Ascending aorta (tissue), 2 donors: Measurements from ENCODE around the gene CRYBA2. TPM values are rescaled to one million over a fixed set of nuclear protein-coding genes. Genes with fewer than 3 reads are reported as not detected.

Source experiments
- DNase-seq, 2 donors: peaks; one replicate each; pipeline ENCODE4 v3.0.0-alpha.2; 2019; ENCODE audit warnings: low spot score in 2 of 2
- H3K27ac ChIP-seq, 2 donors: fragments of 200-600 bp; sonication (generic); one replicate each; pipeline ENCODE4 v1.5.1; 2016 to 2017; ENCODE audit warnings: mild to moderate bottlenecking in 1 of 2
- H3K27me3 ChIP-seq: fragments of 200-600 bp; sonication (generic); one replicate; pipeline ENCODE4 v1.5.1; 2017
- H3K36me3 ChIP-seq, 2 donors: fragments of 200-600 bp; sonication (generic); one replicate each; pipeline ENCODE4 v1.5.1; 2016
- H3K4me1 ChIP-seq, 2 donors: fragments of 200-600 bp; sonication (generic); one replicate each; pipeline ENCODE4 v1.5.1; 2016 to 2017; ENCODE audit warnings: mild to moderate bottlenecking in 1 of 2
- H3K4me3 ChIP-seq, 2 donors: fragments of 200-600 bp; sonication (generic); one replicate each; pipeline ENCODE4 v1.5.1; 2016 to 2017; ENCODE audit warnings: mild to moderate bottlenecking in 1 of 2
- H3K9me3 ChIP-seq, 2 donors: fragments of 200-600 bp; sonication (generic); one replicate each; pipeline ENCODE4 v1.5.1; 2016
- CTCF ChIP-seq, 3 experiments: fragments of 200-600 bp in 2 of 3; fragments of 450-650 bp in 1 of 3; sonication (generic) in 2 of 3; IDR thresholded peaks; one replicate each; pipeline ENCODE4 v1.5.1; 2016 to 2019; ENCODE audit warnings: antibody characterized with exemption in 3 of 3, mild to moderate bottlenecking in 1 of 3, moderate library complexity in 1 of 3
- intact Hi-C: fragments of 100-400 bp; cut with DNase I; formaldehyde crosslinking; loops from one replicate; pipeline ENCODE4 v1.15.1; 2023
- total RNA-seq: library from RNA; depleted of rRNA; stranded (reverse); fragments of >200 nt; gene quantifications from one replicate; pipeline ENCODE4 v1.1.0, GENCODE V29; 2016

CRYBA2 gene
- total RNA-seq, 1 donor from 2014 or later = not detected

GRCh38 chr2:219030177-219030940, 37.1 kb upstream of the CRYBA2 start:
- Histone ChIP-seq H3K4me1 (no peaks in the 10 kb centered on the region), H3K27me3 (no peaks in the 10 kb centered on the region), H3K4me3 (no peak overlapping the region), H3K9me3 (no peaks in the 10 kb centered on the region), H3K27ac (no peak overlapping the region), H3K36me3 (no peaks in the 10 kb centered on the region)
- no peak for TF ChIP-seq CTCF (IDR thresholded peaks at IDR 0.05)
- intact Hi-C loops = loop anchor here (1.0 kb wide), 1 partner anchor 123 kb away; no protein-coding TSS in a partner anchor
- no peak for DNase-seq

GRCh38 chr2:219029829-219030165, 36.6 kb upstream of the CRYBA2 start:
- no peaks in the 10 kb centered on the region for H3K4me1 ChIP-seq
- TF ChIP-seq CTCF (IDR thresholded peaks at IDR 0.05) = peak; percentile 85 to 96 (median 96)
- H3K9me3 ChIP-seq = no peaks in the 10 kb centered on the region
- H3K36me3 ChIP-seq = no peaks in the 10 kb centered on the region
- DNase-seq = peak in 1 of 2 donors; percentile 84
- intact Hi-C loops = loop anchor here (1.0 kb wide), 1 partner anchor 124 kb away; no protein-coding TSS in a partner anchor
- H3K27me3 ChIP-seq = no peaks in the 10 kb centered on the region
- no peak overlapping the region for H3K27ac ChIP-seq
- H3K4me3 ChIP-seq = no peak overlapping the region

DNA sequence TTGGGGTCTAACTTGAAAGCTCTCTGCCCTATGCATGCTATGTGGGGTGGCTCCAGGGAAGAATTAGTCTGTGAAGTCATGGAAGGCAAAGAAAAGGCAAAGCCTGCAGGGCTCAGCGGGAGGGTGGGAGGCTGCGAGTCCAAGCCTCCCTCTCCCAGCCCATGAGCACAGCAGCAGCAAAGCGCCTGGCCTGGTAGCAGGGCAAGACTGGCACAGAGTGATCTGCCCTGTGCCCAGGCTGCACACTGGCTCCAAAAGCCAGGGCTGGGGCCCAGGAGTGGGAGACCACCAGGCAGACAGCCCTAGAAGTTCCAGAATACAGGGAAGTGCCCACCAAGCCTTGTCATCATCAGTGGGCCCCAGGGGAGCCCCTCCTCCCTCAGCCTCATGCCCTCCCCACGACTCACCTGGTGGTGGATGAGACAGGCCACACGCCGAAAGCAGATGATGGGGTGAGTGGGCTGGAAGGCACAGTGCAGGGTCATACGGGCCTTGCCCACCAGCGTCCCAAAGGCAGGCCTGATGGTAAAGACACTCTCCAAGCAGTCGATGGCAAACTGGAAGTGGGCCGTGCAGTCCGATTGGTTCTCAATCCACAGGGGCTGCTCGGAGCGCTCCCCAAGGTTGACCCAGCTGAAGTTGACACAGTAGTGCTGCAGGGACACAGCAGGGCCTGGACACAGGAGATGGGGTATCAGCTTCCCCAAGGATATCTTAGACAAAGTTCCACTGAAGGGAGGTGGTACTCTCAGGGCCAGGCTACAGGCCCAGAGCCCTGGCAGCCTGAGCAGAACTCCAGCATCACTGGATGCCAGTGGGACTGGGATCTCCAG, 36.0 kb upstream of the CRYBA2 start:
- Histone ChIP-seq H3K9me3 (no peaks in the 10 kb centered on the region), H3K4me3 (no peak overlapping the region), H3K36me3 (no peaks in the 10 kb centered on the region), H3K27me3 (no peaks in the 10 kb centered on the region), H3K4me1 (no peaks in the 10 kb centered on the region), H3K27ac (no peak overlapping the region)
- TF ChIP-seq CTCF (IDR thresholded peaks at IDR 0.05) = no peak
- intact Hi-C loops = no loop called here
- DNase-seq = no peak

DNA sequence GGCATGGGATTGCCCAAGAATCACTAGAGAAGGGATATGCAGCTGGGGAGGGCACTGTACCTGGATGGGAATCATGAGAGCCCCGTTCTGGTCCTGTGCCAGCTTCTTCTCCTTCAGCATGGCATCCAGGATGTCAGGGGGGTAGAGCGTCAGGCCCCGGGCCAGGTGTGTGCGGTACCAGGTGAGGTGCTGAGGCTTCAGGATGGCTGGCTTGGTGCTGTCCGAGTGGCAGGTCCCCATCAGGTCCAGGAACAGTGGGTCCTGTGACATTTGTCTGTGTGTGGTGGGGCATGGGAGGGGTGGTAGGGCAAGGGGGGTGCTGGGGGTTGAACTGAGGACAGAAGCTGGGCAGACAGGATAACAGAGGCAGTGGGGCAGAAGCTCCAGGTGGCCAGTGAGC, 34.9 kb upstream of the CRYBA2 start:
- DNase-seq = no peak
- no peak for TF ChIP-seq CTCF (IDR thresholded peaks at IDR 0.05)
- no peak overlapping the region for H3K4me3 ChIP-seq
- H3K27me3 ChIP-seq = no peaks in the 10 kb centered on the region
- no peaks in the 10 kb centered on the region for H3K9me3 ChIP-seq
- H3K36me3 ChIP-seq = no peaks in the 10 kb centered on the region
- intact Hi-C loops = no loop called here
- H3K4me1 ChIP-seq = no peaks in the 10 kb centered on the region
- H3K27ac ChIP-seq = no peak overlapping the region

DNA sequence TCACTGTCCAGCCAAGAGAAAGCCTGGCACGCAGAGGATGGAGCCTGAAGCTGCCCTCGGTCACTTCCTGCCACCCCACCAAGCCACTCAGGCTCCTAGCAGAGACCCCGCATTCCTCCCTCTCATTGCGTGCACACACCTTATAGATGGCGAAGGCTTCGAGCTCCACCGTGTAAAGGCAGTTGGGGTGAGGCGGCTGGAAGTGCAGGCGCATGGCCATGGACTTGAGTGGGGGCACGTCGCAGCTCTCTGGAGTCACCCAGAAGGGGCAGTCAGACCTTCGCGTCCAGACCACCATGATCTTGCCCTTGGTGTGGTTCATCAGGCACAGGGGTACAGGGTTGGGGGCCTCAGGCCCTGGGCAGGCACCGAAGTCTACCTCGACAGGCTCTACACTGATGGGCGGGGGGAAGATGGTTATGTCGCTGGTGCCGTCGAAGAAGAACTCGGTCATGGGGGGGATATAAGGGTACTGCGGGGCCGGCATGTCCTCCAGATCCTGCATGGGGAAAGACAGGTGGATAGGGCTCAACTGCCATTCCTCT, 34.4 kb upstream of the CRYBA2 start:
- Histone ChIP-seq H3K36me3 (no peaks in the 10 kb centered on the region), H3K27me3 (no peaks in the 10 kb centered on the region), H3K4me3 (no peak overlapping the region), H3K27ac (no peak overlapping the region), H3K4me1 (no peaks in the 10 kb centered on the region), H3K9me3 (no peaks in the 10 kb centered on the region)
- no peak for DNase-seq
- intact Hi-C loops = no loop called here
- no peak for TF ChIP-seq CTCF (IDR thresholded peaks at IDR 0.05)
